CD4-positive, alpha-beta T cell treated with Interleukin-21 for 1 hour (primary cell): ENCODE results near the gene TMC8.
A peak's percentile ranks its signal among the peaks of the same experiment; 100 is the strongest.
"Not testable (repeated sequence)": the region's sequence is repeated elsewhere in the genome, so short reads cannot be mapped to it uniquely, and the experiment has no call there.

Source experiments
- DNase-seq: peaks from one replicate; pipeline ENCODE4 v3.0.0-alpha.2; 2020

TMC8 gene

DNA sequence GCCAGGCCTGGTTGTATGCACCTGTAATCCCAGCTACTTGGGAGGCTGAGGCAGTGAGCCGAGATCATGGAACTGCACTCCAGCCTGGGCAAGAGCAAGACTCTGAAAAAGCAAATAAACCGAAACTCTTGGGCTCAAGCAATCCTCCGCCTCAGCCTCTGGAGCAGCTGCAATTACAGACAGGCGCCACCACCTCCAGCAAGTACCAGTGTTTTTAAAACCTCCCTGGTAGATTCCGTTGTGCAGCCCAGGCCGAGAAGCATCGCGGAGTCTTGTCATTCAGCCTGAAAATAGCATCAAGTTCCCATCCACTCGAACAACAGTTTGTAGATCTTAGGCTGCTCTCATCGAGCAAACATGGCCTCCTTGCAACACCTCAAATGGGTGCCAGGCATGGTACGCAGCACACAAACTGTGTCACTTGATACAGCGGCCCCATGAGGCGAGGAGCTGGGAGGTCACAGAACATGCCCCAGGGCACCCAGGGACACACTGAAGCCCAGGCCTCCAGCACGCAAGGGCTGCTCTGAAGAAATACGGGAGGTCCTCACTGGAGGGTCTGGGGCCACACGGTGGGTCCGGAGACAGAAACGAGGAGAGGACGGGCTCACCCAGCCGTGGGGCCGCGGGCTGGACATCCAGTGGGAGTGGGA is 20.1 kb upstream of the TMC8 start:
- DNase-seq = no peak

DNA sequence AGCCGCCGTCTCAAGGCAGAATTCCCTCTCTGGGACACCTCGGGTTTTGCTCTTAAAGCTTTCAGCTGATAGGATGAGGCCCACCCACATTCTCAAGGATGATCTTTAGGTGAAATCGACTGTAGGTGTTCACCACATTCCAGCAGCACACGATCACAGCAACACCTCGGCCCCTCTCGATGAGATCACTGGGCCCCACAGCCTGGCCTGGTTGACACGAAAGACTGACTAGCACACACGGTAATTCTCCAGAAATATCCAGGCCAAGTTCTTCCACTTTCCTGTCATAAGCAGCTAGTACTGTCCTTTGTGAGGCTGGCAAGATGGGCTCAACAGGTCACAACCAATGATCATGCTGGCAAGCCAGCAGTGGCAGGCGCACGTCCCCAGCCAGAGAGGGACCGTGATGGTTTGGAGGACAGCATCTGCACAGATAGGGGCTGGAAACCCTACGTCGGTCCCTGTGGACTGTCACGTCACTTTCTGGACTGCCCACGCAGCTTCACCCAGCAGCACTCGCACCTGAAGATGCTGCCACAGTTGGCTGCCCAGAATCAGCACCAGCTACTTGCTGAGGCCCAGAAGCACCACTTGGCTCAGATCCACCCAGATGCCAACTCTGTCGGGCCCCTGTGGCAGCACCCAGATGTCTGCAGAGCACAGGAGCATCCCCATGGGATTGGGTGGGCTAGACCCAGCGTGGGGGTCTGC is 19.4 kb upstream of the TMC8 start:
- no peak for DNase-seq

DNA sequence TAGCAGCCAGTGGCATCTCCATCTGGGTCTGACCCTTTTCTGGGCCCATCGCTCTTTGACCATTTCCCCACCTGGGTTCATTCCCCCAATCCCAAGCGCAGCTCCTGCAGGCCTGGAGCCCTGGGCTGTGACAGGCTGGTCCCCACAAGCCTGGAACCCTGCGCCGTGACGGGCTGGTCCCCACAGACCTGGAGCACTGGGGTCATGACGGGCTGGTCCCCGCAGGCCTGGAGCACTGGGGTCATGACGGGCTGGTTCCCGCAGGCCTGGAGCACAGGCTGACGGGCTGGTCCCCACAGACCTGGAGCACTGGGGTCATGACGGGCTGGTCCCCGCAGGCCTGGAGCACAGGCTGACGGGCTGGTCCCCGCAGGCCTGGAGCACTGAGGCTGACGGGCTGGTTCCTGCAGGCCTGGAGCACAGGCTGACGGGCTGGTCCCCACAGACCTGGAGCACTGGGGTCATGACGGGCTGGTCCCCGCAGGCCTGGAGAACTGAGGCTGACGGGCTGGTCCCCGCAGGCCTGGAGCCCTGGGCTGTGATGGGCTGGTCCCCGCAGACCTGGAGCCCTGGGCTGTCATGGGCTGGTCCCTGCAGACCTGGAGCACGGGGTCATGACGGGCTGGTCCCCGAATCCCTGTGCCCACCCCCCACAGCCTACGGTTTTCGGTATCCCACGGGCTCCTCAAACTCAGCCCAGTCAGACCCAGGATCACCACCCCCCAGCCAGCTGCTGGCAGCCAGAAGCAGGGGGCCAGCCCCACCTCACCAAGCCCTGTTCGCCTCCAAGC is 18.6 kb upstream of the TMC8 start:
- no peak for DNase-seq

DNA sequence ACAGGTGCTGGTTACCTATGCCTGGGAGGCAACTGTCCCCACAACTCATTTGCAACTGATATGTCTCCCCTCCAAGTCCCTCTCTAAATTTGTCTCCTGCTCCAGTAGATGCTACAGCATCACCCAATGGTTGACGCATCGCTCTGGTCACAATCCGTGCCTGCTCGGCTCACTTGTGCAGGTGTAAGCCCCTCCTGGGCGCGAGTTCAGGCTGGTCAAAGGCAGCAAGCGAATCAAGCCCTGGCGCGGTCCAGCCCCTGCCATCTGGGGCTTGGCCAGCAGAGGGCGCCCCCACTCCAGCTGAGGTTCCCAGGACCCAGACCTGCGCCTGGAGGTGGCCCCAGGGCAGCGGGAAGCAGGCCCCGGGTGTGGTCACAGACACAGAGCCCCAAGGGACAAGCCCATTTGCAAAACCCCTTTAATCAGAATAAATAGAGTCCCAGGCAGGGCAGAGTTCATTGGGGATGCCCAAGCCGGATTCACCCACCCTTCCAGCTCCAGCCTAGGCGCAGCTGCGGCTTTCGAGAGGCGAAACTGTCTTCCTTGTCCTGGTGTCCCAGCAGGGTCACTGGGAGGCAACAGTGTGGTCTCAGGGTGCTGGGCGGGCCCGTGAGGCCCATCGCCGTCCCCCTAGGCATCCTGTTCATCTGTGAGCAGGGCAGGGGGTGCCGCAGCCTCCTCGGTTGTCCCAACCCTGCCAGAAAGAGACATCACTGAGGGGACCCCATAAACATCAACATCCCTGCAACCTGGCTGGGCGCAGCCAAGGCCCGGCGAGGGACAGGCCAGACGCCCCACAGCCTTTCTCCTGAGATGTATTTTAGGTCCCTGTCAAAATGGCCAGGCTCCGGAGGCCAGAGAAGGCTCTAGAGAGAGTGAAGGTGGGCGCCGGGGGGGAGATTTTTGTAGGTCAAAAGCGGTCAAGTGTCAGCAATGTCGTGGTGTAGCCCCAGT is 17.8 kb upstream of the TMC8 start:
- DNase-seq = peak; percentile 79

DNA sequence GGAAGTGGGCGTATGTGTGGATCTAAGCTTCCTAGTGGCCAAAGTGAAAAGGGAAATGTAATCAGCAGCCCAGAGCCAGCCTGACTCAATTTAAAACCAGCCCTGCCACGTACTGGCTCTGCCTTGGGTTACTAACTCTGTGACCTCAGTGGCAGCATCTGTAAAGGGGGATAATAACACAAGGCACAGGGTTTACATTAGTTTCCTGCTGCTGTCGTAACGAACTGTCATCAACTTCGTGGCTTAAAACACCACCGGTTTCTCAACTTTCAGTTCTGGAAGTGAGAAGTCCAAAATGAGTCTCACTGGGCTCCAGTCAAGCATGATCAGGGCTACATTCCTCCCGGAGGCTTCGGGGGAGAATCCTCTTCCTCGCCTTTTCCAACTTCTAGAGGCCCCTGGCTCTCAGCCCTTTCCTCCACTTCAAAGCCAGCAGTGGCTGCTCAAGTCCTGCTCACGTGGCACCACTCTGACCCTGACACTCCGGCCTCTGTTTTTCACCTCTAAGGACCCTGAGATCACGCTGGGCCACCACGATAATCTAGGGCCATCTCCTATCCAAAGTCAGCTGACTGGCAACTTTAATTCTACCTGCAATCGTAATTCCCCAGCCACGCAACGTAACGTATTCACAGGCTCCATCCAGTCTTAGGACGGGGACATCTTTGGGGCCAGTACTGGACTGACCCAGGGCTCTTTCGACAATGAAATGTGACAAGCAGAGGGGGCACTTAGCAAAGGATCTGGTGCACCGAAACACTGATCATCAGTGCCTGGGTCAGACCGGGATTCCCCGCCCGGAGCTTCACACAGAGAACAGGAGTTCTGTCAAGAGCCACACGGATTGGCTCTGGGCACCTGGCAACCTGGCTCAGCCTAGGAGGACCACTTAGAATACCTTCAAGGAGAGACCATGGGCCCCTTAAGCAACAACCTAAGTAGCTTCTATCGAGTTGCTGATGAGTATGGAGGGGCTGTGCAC is 16.5 kb upstream of the TMC8 start:
- peak; percentile 49 for DNase-seq

DNA sequence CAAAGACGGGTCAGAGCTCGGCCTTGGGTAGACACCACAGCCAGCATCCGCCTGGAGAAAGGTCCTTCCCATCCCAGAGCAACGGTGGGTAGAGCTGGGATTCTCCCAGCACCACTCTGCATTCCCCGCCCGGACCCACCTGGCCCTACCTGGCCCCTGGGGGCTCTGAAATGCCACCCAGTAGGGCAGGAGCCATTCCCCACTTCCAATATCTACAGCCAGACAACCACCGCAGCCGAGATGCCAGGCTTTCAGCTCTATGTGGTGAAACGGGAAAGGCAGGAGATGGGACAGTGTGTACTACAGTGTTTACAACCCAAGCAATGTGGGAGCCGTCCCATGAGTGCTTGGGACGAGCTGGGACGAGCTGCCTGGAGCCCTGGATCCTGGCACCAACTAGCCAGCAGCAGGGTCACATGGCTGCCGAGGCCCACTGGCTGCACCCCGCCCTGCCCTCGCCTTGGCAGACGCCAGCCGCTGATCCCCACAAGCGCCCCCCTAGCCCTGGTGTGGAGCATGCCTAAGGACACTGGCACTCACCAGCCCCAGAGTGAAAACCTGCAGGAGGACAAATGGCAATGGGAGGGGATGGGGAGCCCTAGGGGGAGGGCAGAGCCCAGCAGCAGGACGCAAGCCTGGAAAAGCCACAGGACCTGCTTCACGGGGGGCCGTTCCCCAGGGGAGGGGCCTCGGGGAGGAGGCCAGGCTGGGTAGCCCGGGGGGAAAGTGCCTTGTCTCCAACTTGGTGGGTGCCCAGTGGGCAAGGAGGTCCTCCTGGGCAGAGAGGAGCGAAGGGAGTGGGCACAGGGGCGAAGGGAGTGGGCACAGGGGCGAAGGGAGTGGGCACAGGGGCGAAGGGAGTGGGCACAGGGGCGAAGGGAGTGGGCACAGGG is 15.5 kb upstream of the TMC8 start:
- DNase-seq = no peak

DNA sequence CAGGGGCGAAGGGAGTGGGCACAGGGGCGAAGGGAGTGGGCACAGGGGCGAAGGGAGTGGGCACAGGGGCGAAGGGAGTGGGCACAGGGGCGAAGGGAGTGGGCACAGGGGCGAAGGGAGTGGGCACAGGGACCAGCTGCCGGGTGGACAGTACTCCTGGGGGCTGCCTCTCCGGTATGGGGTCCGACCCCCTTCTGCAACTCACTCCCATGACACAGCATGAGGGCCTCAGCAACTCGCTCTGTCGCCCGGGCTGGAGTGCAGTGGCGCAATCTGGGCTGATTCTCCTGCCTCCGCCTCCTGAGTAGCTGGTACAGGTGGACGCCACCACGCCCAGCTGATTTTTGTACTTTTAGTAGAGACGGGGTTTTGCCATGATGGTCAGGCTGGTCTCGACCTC is 14.8 kb upstream of the TMC8 start:
- DNase-seq = not testable (repeated sequence)

DNA sequence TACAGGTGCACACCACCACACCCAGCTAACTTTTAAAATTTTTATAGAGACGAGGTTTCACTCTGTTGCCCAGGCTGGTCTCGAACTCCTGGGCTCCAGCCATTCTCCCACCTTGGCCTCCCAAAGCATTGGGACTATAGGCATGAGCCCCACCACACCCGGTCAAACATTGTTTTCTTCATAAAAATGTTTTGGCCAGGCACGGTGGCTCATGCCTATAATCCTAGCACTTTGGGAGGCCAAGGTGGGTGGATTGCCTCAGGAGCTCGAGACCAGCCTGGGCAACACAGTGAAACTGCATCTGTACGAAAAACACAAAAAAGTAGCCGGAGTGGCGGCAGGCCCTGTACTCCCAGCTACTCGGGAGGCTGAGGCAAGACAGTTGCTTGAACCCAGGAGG is 14.2 kb upstream of the TMC8 start:
- no peak for DNase-seq

DNA sequence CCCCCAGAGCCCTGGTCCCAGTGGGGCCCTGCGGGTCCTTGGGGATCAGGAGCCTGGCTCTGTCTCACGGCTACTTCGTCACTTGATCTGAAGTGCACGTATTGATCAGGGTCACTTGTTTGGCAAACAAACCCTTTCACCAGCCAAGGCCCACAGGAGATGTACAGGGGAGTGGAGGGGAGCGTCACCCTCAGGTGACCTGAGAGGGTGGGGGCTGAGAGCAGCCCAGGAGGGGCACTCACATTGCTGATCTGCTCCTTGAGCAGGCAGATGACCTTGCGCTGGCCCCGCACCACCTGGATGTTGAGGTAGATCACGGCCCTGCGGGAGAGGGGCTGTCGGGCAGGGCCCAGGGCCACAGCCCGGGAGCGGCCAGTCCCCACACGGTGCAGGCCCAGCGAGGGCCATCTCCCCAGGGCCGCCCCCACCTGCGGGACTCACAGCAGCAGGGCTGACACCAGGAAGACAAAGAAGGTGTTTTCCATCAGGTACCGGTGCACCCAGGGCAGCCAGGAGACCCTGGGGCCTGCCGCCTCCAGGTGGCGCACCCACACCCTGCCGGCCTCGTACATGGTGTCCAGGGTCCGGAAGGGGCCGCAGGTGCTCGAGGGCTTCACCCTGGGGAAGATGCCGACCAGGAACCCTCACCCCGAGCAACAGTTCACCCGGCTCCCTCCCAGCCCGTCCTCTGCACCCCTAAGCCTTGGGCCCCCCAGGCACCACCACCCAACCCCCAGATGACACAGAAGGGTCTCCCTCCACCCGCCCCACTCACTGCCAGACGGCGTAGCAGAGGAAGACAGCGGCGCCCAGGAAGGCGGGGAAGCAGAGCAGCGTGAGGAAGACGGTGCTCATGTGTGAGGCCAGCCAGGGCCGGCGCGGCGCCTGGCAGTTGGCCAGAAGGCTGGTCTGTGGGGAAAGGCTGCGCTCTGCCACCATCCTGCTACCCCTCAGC is 13.3 kb upstream of the TMC8 start:
- no peak for DNase-seq

DNA sequence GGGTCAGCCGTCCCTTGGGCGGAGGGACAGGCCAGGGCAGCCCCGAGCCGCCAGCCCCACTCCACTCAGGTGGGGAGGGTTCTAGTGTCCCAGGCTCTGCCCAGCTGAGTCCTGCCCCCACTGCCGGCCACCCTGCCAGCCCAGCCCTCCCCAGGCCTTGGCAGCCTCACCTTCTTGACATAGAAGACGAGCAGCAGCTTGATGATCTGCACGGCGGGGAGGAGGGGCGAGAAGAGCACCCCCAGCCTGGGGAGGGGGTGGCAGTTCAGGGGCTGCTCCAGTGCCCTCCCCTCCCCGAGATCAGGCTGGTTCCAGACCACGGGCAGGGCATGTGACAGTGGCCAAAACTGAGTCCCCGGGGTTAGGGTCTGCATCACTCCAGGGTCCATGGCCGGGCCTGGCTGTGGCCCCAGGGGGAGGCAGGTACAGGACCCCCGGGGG is 11.8 kb upstream of the TMC8 start:
- no peak for DNase-seq

DNA sequence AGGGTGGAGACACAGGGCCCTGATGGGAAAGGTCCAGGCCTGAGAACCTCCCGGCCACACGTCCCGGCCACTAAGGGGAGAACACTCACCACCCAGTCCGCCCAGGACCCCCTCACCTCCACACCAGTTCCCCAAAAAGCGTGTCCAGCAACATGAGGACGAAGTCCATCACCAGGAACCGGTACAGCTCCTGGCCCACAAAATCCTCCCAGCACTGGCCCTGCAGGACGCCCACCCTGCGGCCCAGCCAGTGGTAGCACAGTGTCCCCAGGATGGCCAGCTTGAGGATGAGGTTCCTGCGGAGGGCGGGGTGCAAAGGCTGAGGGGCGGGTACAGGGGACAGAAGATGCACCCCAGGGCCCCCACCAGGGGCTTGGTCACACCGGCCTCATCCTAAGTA is 10.0 kb upstream of the TMC8 start:
- DNase-seq = no peak

DNA sequence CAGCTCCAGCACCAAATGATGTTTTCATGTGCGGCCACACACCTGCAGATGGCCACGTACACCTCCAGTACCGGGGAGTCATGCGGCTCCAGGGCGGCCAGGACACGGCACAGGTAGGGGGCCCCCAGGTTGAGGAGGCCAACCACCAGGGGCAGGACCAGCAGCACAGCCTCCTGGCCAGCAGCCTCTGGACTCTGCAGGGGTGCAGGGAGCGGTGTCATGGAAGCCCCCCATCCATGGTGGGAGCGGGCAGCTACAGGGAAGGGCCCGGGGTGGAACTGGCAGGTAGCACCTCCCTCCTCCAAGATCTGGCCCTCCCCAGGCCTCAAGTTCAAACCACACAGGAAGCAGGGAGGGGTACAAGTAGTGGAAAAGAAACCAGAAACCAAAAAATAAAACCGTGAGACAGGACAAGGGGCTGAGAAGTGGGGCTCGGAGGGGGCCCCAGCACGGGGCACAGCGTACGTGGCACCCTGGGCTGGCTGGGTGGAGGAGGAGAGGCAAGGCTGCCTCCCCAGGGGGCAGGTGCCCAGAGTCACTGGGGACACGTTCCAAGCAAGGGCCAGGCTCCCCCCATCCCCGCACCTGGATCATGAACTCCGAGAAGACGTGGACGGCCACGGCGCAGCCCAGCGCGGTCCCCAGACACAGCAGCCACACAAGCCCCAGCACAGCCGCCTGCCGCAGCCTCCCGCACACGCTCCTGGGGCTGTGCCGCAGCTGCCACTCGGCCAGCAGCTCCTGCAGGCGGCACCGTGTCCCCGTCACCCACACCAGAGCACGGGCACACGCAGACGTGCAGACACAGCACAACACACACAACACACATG is 9.4 kb upstream of the TMC8 start:
- peak; percentile 78 for DNase-seq

DNA sequence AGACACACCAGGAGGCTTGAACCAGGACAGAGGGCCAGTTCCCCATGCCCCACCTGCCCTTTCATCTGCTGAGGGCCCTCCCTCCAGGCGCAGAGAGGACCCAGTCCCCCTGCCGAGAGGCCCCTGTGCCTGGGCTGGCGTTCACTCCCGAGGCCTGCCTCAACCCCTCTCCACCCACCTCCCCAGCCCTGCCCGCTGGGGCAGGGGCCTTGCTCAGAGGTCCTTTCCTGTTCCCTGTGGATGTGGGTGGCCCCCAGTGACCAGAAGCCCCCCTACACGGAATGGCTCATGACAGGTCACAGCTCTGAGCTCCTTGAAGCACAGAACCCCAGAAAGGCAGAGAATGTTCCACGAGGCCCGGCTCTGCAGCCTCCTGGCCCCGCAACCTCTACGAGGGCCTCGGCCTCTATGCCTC is 8.8 kb upstream of the TMC8 start:
- DNase-seq = no peak

DNA sequence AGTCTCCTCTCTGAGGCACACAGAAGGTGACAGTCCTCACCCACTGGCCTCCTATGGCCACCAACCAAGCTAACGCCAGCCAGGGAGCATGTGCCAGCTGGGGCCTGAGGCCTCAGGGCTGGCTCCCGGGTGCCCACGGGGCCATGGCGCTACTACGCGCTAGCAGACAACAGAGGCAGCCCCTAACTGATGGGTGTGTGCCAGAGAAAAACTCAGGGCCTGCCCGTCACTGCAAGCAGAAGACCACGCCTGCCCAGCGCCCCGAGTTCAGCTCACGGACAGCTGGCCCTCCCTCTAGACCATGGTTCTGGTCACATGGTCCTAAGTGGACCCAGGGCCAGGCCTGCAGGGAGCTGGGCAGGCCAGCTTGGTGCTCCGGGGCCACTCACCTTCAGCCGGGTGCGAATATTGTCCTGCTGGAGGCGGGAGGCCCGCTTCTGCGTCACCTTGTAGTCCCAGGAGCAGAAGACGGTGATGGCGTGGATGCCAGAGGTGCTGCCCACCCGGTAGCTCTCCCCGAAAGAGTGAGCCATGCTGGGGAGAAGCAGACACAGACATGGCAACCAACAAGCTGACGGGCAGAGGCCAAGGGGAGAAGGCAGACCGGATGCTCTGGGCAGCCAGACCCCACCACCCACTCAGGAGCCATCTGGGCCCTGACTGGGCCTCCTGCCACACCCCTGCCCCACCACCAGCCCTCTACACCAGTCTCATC is 8.2 kb upstream of the TMC8 start:
- no peak for DNase-seq

DNA sequence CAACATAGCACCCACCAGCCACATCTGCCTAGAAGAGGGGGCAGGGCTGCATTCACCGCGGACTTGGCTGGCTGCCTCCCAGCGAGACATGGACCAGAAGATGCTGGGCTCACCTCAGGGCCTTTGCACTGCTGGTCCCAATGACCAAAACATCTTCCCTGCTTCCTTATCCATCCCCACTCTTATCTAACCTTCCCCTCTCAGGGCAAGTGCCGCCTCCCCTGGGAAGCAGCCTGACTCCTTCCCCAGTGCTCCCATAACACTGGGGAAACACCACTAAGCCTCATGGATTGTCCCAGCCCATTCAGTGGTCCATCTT is 7.7 kb upstream of the TMC8 start:
- DNase-seq = no peak

DNA sequence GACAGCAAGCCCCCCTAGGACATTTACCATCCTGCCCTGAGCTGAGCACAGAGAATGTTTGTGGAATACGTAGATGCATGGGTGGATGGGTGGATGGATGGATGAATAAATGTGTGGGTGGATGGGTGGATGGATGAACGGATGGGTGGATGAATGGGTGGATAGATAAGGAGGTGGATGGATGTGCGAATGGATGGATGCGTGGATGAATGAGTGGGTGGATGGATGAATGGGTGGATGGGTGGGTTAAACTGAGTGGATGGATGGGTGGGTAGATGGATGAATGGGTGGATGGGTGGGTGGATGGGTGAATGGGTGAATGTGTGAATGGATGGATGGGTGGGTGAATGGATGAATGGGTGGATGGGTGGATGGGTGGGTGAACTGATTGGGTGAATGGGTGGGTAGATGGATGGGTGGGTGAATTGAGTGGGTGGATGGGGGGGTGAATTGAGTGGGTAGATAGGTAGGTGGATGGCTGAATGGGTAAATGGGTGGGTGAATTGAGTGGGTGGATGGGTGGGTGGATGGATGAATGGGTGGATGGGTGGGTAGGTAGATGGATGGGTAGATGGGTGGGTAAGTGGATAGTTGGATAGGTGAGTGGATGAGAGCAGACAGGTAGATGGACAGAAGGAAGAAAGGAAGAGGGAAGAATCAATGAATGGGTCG is 7.2 kb upstream of the TMC8 start:
- no peak for DNase-seq
